Thyroid gland (tissue), 4 donors: ENCODE data around the gene PGAP2. TPM values are rescaled to one million over a fixed set of nuclear protein-coding genes. Genes with fewer than 3 reads are reported as not detected.
"Not testable (repeated sequence)": the region's sequence is repeated elsewhere in the genome, so short reads cannot be mapped to it uniquely, and the experiment has no call there.

Source experiments
- DNase-seq, 2 donors: peaks; one replicate each; pipeline ENCODE4 v3.0.0-alpha.2; 2019
- H3K27ac ChIP-seq, 3 donors: fragments of 200-600 bp; sonication (generic); 1 replicate in 2 of 3; 2 replicates in 1 of 3; pipeline ENCODE4 v1.5.1; 2016 to 2019; ENCODE audit warnings: mild to moderate bottlenecking in 1 of 3, moderate library complexity in 1 of 3
- H3K27me3 ChIP-seq: fragments of 200-600 bp; sonication (generic); one replicate; pipeline ENCODE4 v1.5.1; 2019
- H3K36me3 ChIP-seq, 2 donors: fragments of 200-600 bp; sonication (generic); one replicate each; pipeline ENCODE4 v1.5.1; 2016 to 2019
- H3K4me1 ChIP-seq, 2 donors: fragments of 200-600 bp; sonication (generic); one replicate each; pipeline ENCODE4 v1.5.1; 2017 to 2019
- H3K4me3 ChIP-seq, 3 donors: fragments of 200-600 bp; sonication (generic); replicated peaks in 1 of 3; 1 replicate in 2 of 3; 2 replicates in 1 of 3; pipeline ENCODE4 v1.5.1; 2016; ENCODE audit warnings: mild to moderate bottlenecking in 1 of 3
- H3K9me3 ChIP-seq: fragments of 200-600 bp; sonication (generic); one replicate; pipeline ENCODE4 v1.5.1; 2017
- CTCF ChIP-seq, 6 experiments: fragments of 200-600 bp in 3 of 6; fragments of 450-650 bp in 3 of 6; sonication (generic) in 3 of 6; IDR thresholded peaks; one replicate each; pipeline ENCODE4 v1.5.1; 2016 to 2019; ENCODE audit warnings: antibody characterized with exemption in 6 of 6, mild to moderate bottlenecking in 2 of 6, inconsistent platforms in 1 of 6, moderate library complexity in 1 of 6
- POLR2A ChIP-seq, 2 donors: fragments of 450-650 bp; IDR thresholded peaks; one replicate each; pipeline ENCODE4 v1.6.1; 2017; ENCODE audit warnings: antibody characterized with exemption in 2 of 2, mild to moderate bottlenecking in 2 of 2, moderate library complexity in 1 of 2
- WGBS, 2 donors: methylation state at CpG; one replicate each; pipeline ENCODE4 v1.1.5; 2017; 5-methylcytosine and 5-hydroxymethylcytosine counted together
- intact Hi-C: fragments of 100-400 bp; cut with DNase I; formaldehyde crosslinking; loops from one replicate; pipeline ENCODE4 v1.15.1; 2023
- total RNA-seq, 4 donors: library from RNA; depleted of rRNA; stranded (reverse); fragments of >200 nt; gene quantifications; one replicate each; pipeline ENCODE4 v1.2.3, GENCODE V29; 2016

The PGAP2 gene
- total RNA-seq: 10 to 100 TPM; 24.6 to 36.5 (median 30.5) TPM

- 1 to 2% methylated on average over 19 to 25 of the region's 55 CpGs for WGBS, 2 donors
- H3K4me3 ChIP-seq: peak within 1 kb of the TSS; percentile 13 to 68 (median 46)
- intact Hi-C loops: no loop called here
- no peaks in the 10 kb centered on the region for H3K27me3 ChIP-seq
- peak within 1 kb of the TSS; percentile 53 to 79 (median 71) for H3K27ac ChIP-seq
- TF ChIP-seq CTCF (IDR thresholded peaks at IDR 0.05) (peak in 5 of 6 experiments; percentile 20 to 68 (median 63)), POLR2A (IDR thresholded peaks at IDR 0.05) (peak in 1 of 2 donors; percentile 16)
- peak; percentile 68 to 73 for DNase-seq
- no peaks in the 10 kb centered on the region for H3K9me3 ChIP-seq
- H3K4me1 ChIP-seq: peaks cover 13 to 20% of the 10 kb centered on the region in 2 donors
- no peaks in the 10 kb centered on the region for H3K36me3 ChIP-seq
Measured at GRCh38 chr11:3807909-3808860, at the start of gene PGAP2. PGAP2 (plus strand) TSS chr11:3808560; CDS start chr11:3811260, 2,700 bp downstream.

GRCh38 chr11:3764266-3764665, 44.1 kb upstream of the PGAP2 start:
- 95 to 97% methylated on average over 4 of the region's 4 CpGs for WGBS, 2 donors
- TF ChIP-seq POLR2A (IDR thresholded peaks at IDR 0.05): no peak
- no peak for TF ChIP-seq CTCF (IDR thresholded peaks at IDR 0.05)
- H3K36me3 ChIP-seq: peaks cover 80 to 89% of the 10 kb centered on the region in 2 donors

GRCh38 chr11:3766836-3767235, 41.5 kb upstream of the PGAP2 start:
- H3K4me3 ChIP-seq, H3K27me3 ChIP-seq, intact Hi-C loops, H3K27ac ChIP-seq, H3K9me3 ChIP-seq, H3K4me1 ChIP-seq, DNase-seq: not testable (repeated sequence)
- H3K36me3 ChIP-seq: peaks cover 81 to 91% of the 10 kb centered on the region in 2 donors
- WGBS, 2 donors: 95 to 96% methylated on average over 9 of the region's 9 CpGs

More at GRCh38 chr11:3764266-3764665, 44.1 kb upstream of the PGAP2 start:
- no peak overlapping the region for H3K4me3 ChIP-seq
- H3K27me3 ChIP-seq: no peaks in the 10 kb centered on the region
- intact Hi-C loops: no loop called here
- no peak for DNase-seq
- no peaks in the 10 kb centered on the region for H3K4me1 ChIP-seq
- no peak overlapping the region for H3K27ac ChIP-seq
- no peaks in the 10 kb centered on the region for H3K9me3 ChIP-seq

GRCh38 chr11:3767536-3767935, 40.8 kb upstream of the PGAP2 start:
- Histone ChIP-seq H3K9me3 (no peaks in the 10 kb centered on the region), H3K4me3 (no peak overlapping the region), H3K36me3 (peaks cover 75 to 88% of the 10 kb centered on the region in 2 donors), H3K4me1 (no peaks in the 10 kb centered on the region), H3K27me3 (no peaks in the 10 kb centered on the region), H3K27ac (no peak overlapping the region)
- WGBS, 2 donors: 80 to 82% methylated on average over 3 of the region's 3 CpGs
- no peak for DNase-seq
- intact Hi-C loops: no loop called here
- TF ChIP-seq CTCF (IDR thresholded peaks at IDR 0.05) (no peak), POLR2A (IDR thresholded peaks at IDR 0.05) (no peak)

GRCh38 chr11:3773180-3773579, 35.2 kb upstream of the PGAP2 start:
- Histone ChIP-seq H3K27ac (no peak overlapping the region), H3K36me3 (peaks cover 39 to 77% of the 10 kb centered on the region in 2 donors), H3K9me3 (no peaks in the 10 kb centered on the region), H3K27me3 (no peaks in the 10 kb centered on the region), H3K4me1 (no peaks in the 10 kb centered on the region), H3K4me3 (no peak overlapping the region)
- DNase-seq: no peak
- no peak for TF ChIP-seq CTCF (IDR thresholded peaks at IDR 0.05)
- TF ChIP-seq POLR2A (IDR thresholded peaks at IDR 0.05): no peak
- WGBS, 2 donors: 87 to 93% methylated on average over 4 of the region's 4 CpGs
- intact Hi-C loops: no loop called here
